Suprapubic skin (tissue), 4 donors: ENCODE data around the gene ZBTB16.

Experiments
- EP300 ChIP-seq: sonication (generic); formaldehyde crosslinking; IDR thresholded peaks from one replicate; pipeline ENCODE4 v1.6.1; 2017; ENCODE audit warnings: antibody characterized with exemption
- POLR2A ChIP-seq, 2 donors: fragments of 450-650 bp; IDR thresholded peaks; one replicate each; pipeline ENCODE4 v1.6.1; 2017; ENCODE audit warnings: antibody characterized with exemption in 2 of 2, mild to moderate bottlenecking in 2 of 2, moderate library complexity in 2 of 2
- POLR2AphosphoS5 ChIP-seq, 3 donors: sonication (generic); formaldehyde crosslinking; IDR thresholded peaks; one replicate each; pipeline ENCODE4 v1.6.1; 2017; ENCODE audit warnings: antibody characterized with exemption in 3 of 3
- TF ChIP-seq, protein P1 (sequence below), 2 donors: fragments of 200-600 bp in 1 of 2; fragments of 450-650 bp in 1 of 2; sonication (generic) in 1 of 2; IDR thresholded peaks; one replicate each; pipeline ENCODE4 v1.5.1; 2016 to 2019; ENCODE audit warnings: antibody characterized with exemption in 2 of 2, mild to moderate bottlenecking in 1 of 2, moderate library complexity in 1 of 2

DNA sequence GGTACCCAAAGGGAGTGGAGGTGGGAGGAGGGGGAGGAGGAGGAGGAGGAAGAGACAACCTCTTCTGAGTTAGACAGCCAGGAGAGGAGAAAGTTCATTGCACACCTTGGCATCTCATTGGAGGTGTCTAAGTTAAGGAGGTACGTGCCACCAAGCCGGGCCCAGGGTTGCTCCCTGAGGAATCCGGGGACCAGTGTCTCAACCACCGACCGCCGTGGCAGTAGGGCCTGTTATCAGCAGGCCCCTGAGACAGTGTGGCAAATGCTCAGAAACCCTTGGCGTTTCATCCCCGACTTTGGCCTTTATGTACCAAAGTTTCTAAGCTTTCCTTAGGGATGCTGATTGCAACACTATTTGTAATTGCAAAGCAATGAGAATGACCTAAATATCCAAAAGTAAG lies 141.7 kb downstream of the ZBTB16 start:
- TF ChIP-seq, protein P1, sequence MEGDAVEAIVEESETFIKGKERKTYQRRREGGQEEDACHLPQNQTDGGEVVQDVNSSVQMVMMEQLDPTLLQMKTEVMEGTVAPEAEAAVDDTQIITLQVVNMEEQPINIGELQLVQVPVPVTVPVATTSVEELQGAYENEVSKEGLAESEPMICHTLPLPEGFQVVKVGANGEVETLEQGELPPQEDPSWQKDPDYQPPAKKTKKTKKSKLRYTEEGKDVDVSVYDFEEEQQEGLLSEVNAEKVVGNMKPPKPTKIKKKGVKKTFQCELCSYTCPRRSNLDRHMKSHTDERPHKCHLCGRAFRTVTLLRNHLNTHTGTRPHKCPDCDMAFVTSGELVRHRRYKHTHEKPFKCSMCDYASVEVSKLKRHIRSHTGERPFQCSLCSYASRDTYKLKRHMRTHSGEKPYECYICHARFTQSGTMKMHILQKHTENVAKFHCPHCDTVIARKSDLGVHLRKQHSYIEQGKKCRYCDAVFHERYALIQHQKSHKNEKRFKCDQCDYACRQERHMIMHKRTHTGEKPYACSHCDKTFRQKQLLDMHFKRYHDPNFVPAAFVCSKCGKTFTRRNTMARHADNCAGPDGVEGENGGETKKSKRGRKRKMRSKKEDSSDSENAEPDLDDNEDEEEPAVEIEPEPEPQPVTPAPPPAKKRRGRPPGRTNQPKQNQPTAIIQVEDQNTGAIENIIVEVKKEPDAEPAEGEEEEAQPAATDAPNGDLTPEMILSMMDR (IDR thresholded peaks at IDR 0.05) = no peak
- TF ChIP-seq EP300 = no peak
- TF ChIP-seq POLR2A (IDR thresholded peaks at IDR 0.05) = no peak
- TF ChIP-seq POLR2AphosphoS5 (IDR thresholded peaks at IDR 0.05) = no peak
